HG03460 (cell line): ENCODE results near the gene MAPK8IP3.

Source experiments
- ATAC-seq: cut with Tn5 transposase; IDR thresholded peaks from one replicate; pipeline ENCODE4 v1.9.1; 2021; ENCODE audit not compliant: unreplicated experiment

MAPK8IP3 gene

GRCh38 chr16:1705688-1706385, at the start of gene MAPK8IP3:
TSS of gene MAPK8IP3 (plus strand) at chr16:1706195. CDS start at chr16:1706340, 145 bp downstream.
- ATAC-seq = peak; percentile 76

- ATAC-seq = no peak
Measured at GRCh38 chr16:1656808-1657617, 49.0 kb upstream of the MAPK8IP3 start.

GRCh38 chr16:1657841-1658240, 48.2 kb upstream of the MAPK8IP3 start:
- no peak for ATAC-seq

GRCh38 chr16:1659031-1659430, 47.0 kb upstream of the MAPK8IP3 start:
- ATAC-seq = no peak

- no peak for ATAC-seq
Measured at GRCh38 chr16:1661826-1662225, 44.2 kb upstream of the MAPK8IP3 start.

- no peak for ATAC-seq
Measured at GRCh38 chr16:1662543-1662942, 43.5 kb upstream of the MAPK8IP3 start.

GRCh38 chr16:1665829-1666228, 40.2 kb upstream of the MAPK8IP3 start:
- no peak for ATAC-seq

- no peak for ATAC-seq
Measured at GRCh38 chr16:1666316-1666715, 39.7 kb upstream of the MAPK8IP3 start.

- ATAC-seq = no peak
Measured at GRCh38 chr16:1667271-1667670, 38.7 kb upstream of the MAPK8IP3 start.

- ATAC-seq = no peak
Measured at GRCh38 chr16:1667916-1668315, 38.1 kb upstream of the MAPK8IP3 start.

GRCh38 chr16:1668612-1669319, 37.2 kb upstream of the MAPK8IP3 start:
- no peak for ATAC-seq

- ATAC-seq = no peak
Measured at GRCh38 chr16:1669698-1670097, 36.3 kb upstream of the MAPK8IP3 start.

- ATAC-seq = no peak
Measured at GRCh38 chr16:1670371-1670770, 35.6 kb upstream of the MAPK8IP3 start.

GRCh38 chr16:1670866-1671265, 35.1 kb upstream of the MAPK8IP3 start:
- no peak for ATAC-seq

GRCh38 chr16:1673424-1674151, 32.4 kb upstream of the MAPK8IP3 start:
- ATAC-seq = no peak

GRCh38 chr16:1674306-1674705, 31.7 kb upstream of the MAPK8IP3 start:
- no peak for ATAC-seq

GRCh38 chr16:1674751-1675664, 31.0 kb upstream of the MAPK8IP3 start:
- no peak for ATAC-seq

- no peak for ATAC-seq
Measured at GRCh38 chr16:1676661-1677060, 29.3 kb upstream of the MAPK8IP3 start.

- no peak for ATAC-seq
Measured at GRCh38 chr16:1677339-1677738, 28.7 kb upstream of the MAPK8IP3 start.

GRCh38 chr16:1677942-1678499, 28.0 kb upstream of the MAPK8IP3 start, which contains the start of gene JPT2:
TSS of gene JPT2 (plus strand) at chr16:1678279. CDS start at chr16:1678313, 34 bp downstream.
- ATAC-seq = peak; percentile 94
